Medulla oblongata (tissue), 1 donor: ENCODE data around the gene SSRP1.
A peak's percentile ranks its signal among the peaks of the same experiment; 100 is the strongest.

Source experiments
- DNase-seq: peaks from one replicate; pipeline ENCODE4 v3.0.0-alpha.2; 2015; ENCODE audit errors: extremely low spot score

SSRP1 gene

GRCh38 chr11:57359396-57359795, 23.7 kb upstream of the SSRP1 start:
- no peak for DNase-seq

GRCh38 chr11:57358991-57359390, 23.3 kb upstream of the SSRP1 start:
- DNase-seq = no peak

GRCh38 chr11:57358543-57358961, 22.9 kb upstream of the SSRP1 start:
- DNase-seq = no peak

- DNase-seq = peak; percentile 9
These were observed 22.2 kb upstream of the SSRP1 start for GRCh38 chr11:57357856-57358255.

- DNase-seq = no peak
These were observed 21.6 kb upstream of the SSRP1 start for GRCh38 chr11:57357310-57357709.

GRCh38 chr11:57356268-57356667, 20.6 kb upstream of the SSRP1 start:
- peak; percentile 44 for DNase-seq

- DNase-seq = no peak
These were observed 19.0 kb upstream of the SSRP1 start for GRCh38 chr11:57354699-57355098.

- peak; percentile 17 for DNase-seq
These were observed 18.2 kb upstream of the SSRP1 start for GRCh38 chr11:57353852-57354251.

- DNase-seq = no peak
These were observed 17.8 kb upstream of the SSRP1 start for GRCh38 chr11:57353446-57353845.

- DNase-seq = no peak
These were observed 17.3 kb upstream of the SSRP1 start for GRCh38 chr11:57353036-57353435.

- peak; percentile 57 for DNase-seq
These were observed 14.0 kb upstream of the SSRP1 start for GRCh38 chr11:57349491-57350274.

GRCh38 chr11:57348636-57349313, 13.1 kb upstream of the SSRP1 start:
- no peak for DNase-seq

- no peak for DNase-seq
These were observed 12.4 kb upstream of the SSRP1 start for GRCh38 chr11:57348052-57348451.

- DNase-seq = no peak
These were observed 11.6 kb upstream of the SSRP1 start for GRCh38 chr11:57347336-57347735.

- DNase-seq = peak; percentile 81
These were observed 10.0 kb upstream of the SSRP1 start for GRCh38 chr11:57345555-57346211.

GRCh38 chr11:57344826-57345225, 9.1 kb upstream of the SSRP1 start:
- no peak for DNase-seq

GRCh38 chr11:57343825-57344224, 8.1 kb upstream of the SSRP1 start:
- no peak for DNase-seq

GRCh38 chr11:57342702-57343101, 7.0 kb upstream of the SSRP1 start:
- DNase-seq = no peak

GRCh38 chr11:57341250-57341808, 5.6 kb upstream of the SSRP1 start:
- DNase-seq = no peak

- peak; percentile 27 for DNase-seq
These were observed 4.4 kb upstream of the SSRP1 start for GRCh38 chr11:57340039-57340615.

GRCh38 chr11:57339328-57339727, 3.6 kb upstream of the SSRP1 start:
- no peak for DNase-seq

GRCh38 chr11:57338142-57338541, 2.5 kb upstream of the SSRP1 start, which contains the start of gene P2RX3:
Gene P2RX3 (plus strand): TSS chr11:57338352. CDS start chr11:57338551, 199 bp downstream.
- DNase-seq = no peak
